ENCODE measurements around the gene EPS8L2. TPM values are rescaled to one million over a fixed set of nuclear protein-coding genes. Genes with fewer than 3 reads are reported as not detected.
"Not testable (repeated sequence)": the region's sequence is repeated elsewhere in the genome, so short reads cannot be mapped to it uniquely, and the experiment has no call there.

EPS8L2 gene
- total RNA-seq, 2 donors from 2014 or later = 23.6 to 34.6 TPM

GRCh38 chr11:734541-734940 lies 28.5 kb downstream of the EPS8L2 start:
- not testable (repeated sequence) for H3K4me1 Mint-ChIP-seq; H3K27ac Mint-ChIP-seq; H3K27me3 Mint-ChIP-seq; H3K4me3 Mint-ChIP-seq; ATAC-seq (replicated peaks); H3K36me3 Mint-ChIP-seq (ENCODE audit: low read depth); H3K9me3 Mint-ChIP-seq

- Mint-ChIP-seq H3K4me1 (peaks cover 7% of the 10 kb centered on the region), H3K27ac (peak overlapping the region; percentile 54), H3K4me3 (peak overlapping the region; percentile 67), H3K27me3 (no peaks in the 10 kb centered on the region), H3K36me3 (ENCODE audit: low read depth) (no peaks in the 10 kb centered on the region), H3K9me3 (no peaks in the 10 kb centered on the region)
- ATAC-seq (replicated peaks) = peak; percentile 14
Observed at GRCh38 chr11:737366-737765, 31.3 kb downstream of the EPS8L2 start.

GRCh38 chr11:737899-738298 lies 31.9 kb downstream of the EPS8L2 start:
- H3K27me3 Mint-ChIP-seq; H3K36me3 Mint-ChIP-seq (ENCODE audit: low read depth); H3K9me3 Mint-ChIP-seq; H3K4me1 Mint-ChIP-seq: not testable (repeated sequence)
- Mint-ChIP-seq H3K4me3 (peak overlapping the region; percentile 67), H3K27ac (peak overlapping the region; percentile 54)
- peak; percentile 35 for ATAC-seq (replicated peaks)

GRCh38 chr11:742156-742546 lies 36.1 kb downstream of the EPS8L2 start:
- Mint-ChIP-seq H3K4me3 (no peak overlapping the region), H3K36me3 (ENCODE audit: low read depth) (no peaks in the 10 kb centered on the region), H3K27ac (no peak overlapping the region), H3K4me1 (peaks cover 7% of the 10 kb centered on the region), H3K27me3 (no peaks in the 10 kb centered on the region), H3K9me3 (no peaks in the 10 kb centered on the region)
- no peak for ATAC-seq (replicated peaks)

- no peaks in the 10 kb centered on the region for H3K27me3 Mint-ChIP-seq
- peaks cover 3% of the 10 kb centered on the region for H3K4me1 Mint-ChIP-seq
- ATAC-seq (replicated peaks) = no peak
Observed at GRCh38 chr11:742571-743201, 36.7 kb downstream of the EPS8L2 start.

GRCh38 chr11:745428-745827 lies 39.4 kb downstream of the EPS8L2 start:
- Mint-ChIP-seq H3K9me3 (no peaks in the 10 kb centered on the region), H3K4me3 (no peak overlapping the region), H3K4me1 (no peaks in the 10 kb centered on the region), H3K27me3 (no peaks in the 10 kb centered on the region), H3K27ac (no peak overlapping the region), H3K36me3 (ENCODE audit: low read depth) (no peaks in the 10 kb centered on the region)
- ATAC-seq (replicated peaks) = no peak

More at GRCh38 chr11:742571-743201, 36.7 kb downstream of the EPS8L2 start:
- H3K36me3 Mint-ChIP-seq (ENCODE audit: low read depth) = no peaks in the 10 kb centered on the region
- H3K27ac Mint-ChIP-seq = no peak overlapping the region
- no peaks in the 10 kb centered on the region for H3K9me3 Mint-ChIP-seq
- H3K4me3 Mint-ChIP-seq = no peak overlapping the region

GRCh38 chr11:746289-747157 lies 40.5 kb downstream of the EPS8L2 start:
- peak overlapping the region; percentile 86 for H3K4me3 Mint-ChIP-seq
- no peaks in the 10 kb centered on the region for H3K27me3 Mint-ChIP-seq
- no peaks in the 10 kb centered on the region for H3K9me3 Mint-ChIP-seq
- ATAC-seq (replicated peaks) = peak; percentile 47
- no peaks in the 10 kb centered on the region for H3K36me3 Mint-ChIP-seq (ENCODE audit: low read depth)
- H3K4me1 Mint-ChIP-seq = no peaks in the 10 kb centered on the region
- peak overlapping the region; percentile 74 for H3K27ac Mint-ChIP-seq

- H3K36me3 Mint-ChIP-seq (ENCODE audit: low read depth) = no peaks in the 10 kb centered on the region
- no peaks in the 10 kb centered on the region for H3K4me1 Mint-ChIP-seq
- peak within 1 kb of the TSS; percentile 86 for H3K4me3 Mint-ChIP-seq
- no peaks in the 10 kb centered on the region for H3K27me3 Mint-ChIP-seq
- H3K9me3 Mint-ChIP-seq = no peaks in the 10 kb centered on the region
- ATAC-seq (replicated peaks) = peak; percentile 96
- peak within 1 kb of the TSS; percentile 78 for H3K27ac Mint-ChIP-seq
Observed at GRCh38 chr11:747158-748006, 41.4 kb downstream of the EPS8L2 start, which contains the start of gene TALDO1. TSS of gene TALDO1 (plus strand) at chr11:747464. CDS start at chr11:747482, 18 bp downstream.

- H3K27me3 Mint-ChIP-seq = no peaks in the 10 kb centered on the region
- H3K36me3 Mint-ChIP-seq (ENCODE audit: low read depth) = no peaks in the 10 kb centered on the region
- H3K4me3 Mint-ChIP-seq = peak overlapping the region; percentile 85
Observed at GRCh38 chr11:748007-748359, 42.0 kb downstream of the EPS8L2 start.

GRCh38 chr11:749731-750130 lies 43.7 kb downstream of the EPS8L2 start:
- H3K4me1 Mint-ChIP-seq = no peaks in the 10 kb centered on the region
- peak overlapping the region; percentile 30 for H3K27ac Mint-ChIP-seq
- H3K4me3 Mint-ChIP-seq = peak overlapping the region; percentile 85
- H3K27me3 Mint-ChIP-seq = no peaks in the 10 kb centered on the region
- H3K36me3 Mint-ChIP-seq (ENCODE audit: low read depth) = no peaks in the 10 kb centered on the region
- no peaks in the 10 kb centered on the region for H3K9me3 Mint-ChIP-seq
- no peak for ATAC-seq (replicated peaks)

More at GRCh38 chr11:748007-748359, 42.0 kb downstream of the EPS8L2 start:
- H3K9me3 Mint-ChIP-seq = no peaks in the 10 kb centered on the region
- no peaks in the 10 kb centered on the region for H3K4me1 Mint-ChIP-seq
- peak overlapping the region; percentile 78 for H3K27ac Mint-ChIP-seq
- no peak for ATAC-seq (replicated peaks)

GRCh38 chr11:760236-760635 lies 54.2 kb downstream of the EPS8L2 start:
- Mint-ChIP-seq H3K27ac (no peak overlapping the region), H3K27me3 (no peaks in the 10 kb centered on the region), H3K9me3 (no peaks in the 10 kb centered on the region), H3K36me3 (ENCODE audit: low read depth) (peaks cover 95% of the 10 kb centered on the region), H3K4me1 (no peaks in the 10 kb centered on the region), H3K4me3 (no peak overlapping the region)
- no peak for ATAC-seq (replicated peaks)

GRCh38 chr11:761526-762108 lies 55.6 kb downstream of the EPS8L2 start:
- Mint-ChIP-seq H3K4me1 (no peaks in the 10 kb centered on the region), H3K27ac (no peak overlapping the region), H3K9me3 (no peaks in the 10 kb centered on the region), H3K4me3 (no peak overlapping the region), H3K36me3 (ENCODE audit: low read depth) (peaks cover 94% of the 10 kb centered on the region), H3K27me3 (no peaks in the 10 kb centered on the region)
- ATAC-seq (replicated peaks) = no peak

- H3K4me1 Mint-ChIP-seq = no peaks in the 10 kb centered on the region
- no peaks in the 10 kb centered on the region for H3K27me3 Mint-ChIP-seq
- H3K36me3 Mint-ChIP-seq (ENCODE audit: low read depth) = peaks cover 92% of the 10 kb centered on the region
- H3K27ac Mint-ChIP-seq = no peak overlapping the region
- no peak for ATAC-seq (replicated peaks)
- no peak overlapping the region for H3K4me3 Mint-ChIP-seq
- no peaks in the 10 kb centered on the region for H3K9me3 Mint-ChIP-seq
Observed at GRCh38 chr11:762421-763072, 56.5 kb downstream of the EPS8L2 start.

- no peaks in the 10 kb centered on the region for H3K4me1 Mint-ChIP-seq
- no peak for ATAC-seq (replicated peaks)
- H3K4me3 Mint-ChIP-seq = no peak overlapping the region
- H3K36me3 Mint-ChIP-seq (ENCODE audit: low read depth) = peaks cover 87% of the 10 kb centered on the region
- no peaks in the 10 kb centered on the region for H3K27me3 Mint-ChIP-seq
- H3K9me3 Mint-ChIP-seq = no peaks in the 10 kb centered on the region
- no peak overlapping the region for H3K27ac Mint-ChIP-seq
Observed at GRCh38 chr11:763073-763463, 57.0 kb downstream of the EPS8L2 start.
